HepG2 (cell line): ENCODE results near the gene RGS13.

Experiments used
- ATF7 ChIP-seq, 2 experiments: fragments of 450-650 bp in 1 of 2; sonication (generic) in 1 of 2; formaldehyde crosslinking in 1 of 2; IDR thresholded peaks; 2 replicates each; pipeline versions ENCODE4 v1.4.0 to v1.6.1; 2016 to 2020; ENCODE audit warnings: antibody characterized with exemption in 1 of 2, mild to moderate bottlenecking in 1 of 2, missing genetic modification reagents in 1 of 2
- CTCF ChIP-seq: sonication (generic); formaldehyde crosslinking; IDR thresholded peaks from 2 replicates; pipeline ENCODE4 v1.5.0; 2020; ENCODE audit warnings: mild to moderate bottlenecking, missing genetic modification reagents, moderate library complexity
- GABPB1 ChIP-seq: IDR thresholded peaks from 2 replicates; pipeline ENCODE4 v1.6.1; 2016; ENCODE audit warnings: mild to moderate bottlenecking, missing genetic modification reagents, moderate library complexity, missing compliant biosample characterization
- MED1 ChIP-seq: sonication (generic); formaldehyde crosslinking; IDR thresholded peaks from 2 replicates; pipeline ENCODE4 v1.4.0; 2020; ENCODE audit warnings: missing genetic modification reagents
- ZNF431 ChIP-seq: sonication (generic); formaldehyde crosslinking; IDR thresholded peaks from 2 replicates; pipeline ENCODE4 v1.9.0; 2022; ENCODE audit warnings: missing genetic modification reagents, low read depth, mild to moderate bottlenecking, borderline replicate concordance
- TF ChIP-seq, protein P1 (sequence below): sonication (generic); formaldehyde crosslinking; IDR thresholded peaks from 2 replicates; pipeline ENCODE4 v1.4.0; 2020; ENCODE audit warnings: missing genetic modification reagents, borderline replicate concordance

GRCh38 chr1:192668409-192668983 lies 32.5 kb downstream of the RGS13 start:
- TF ChIP-seq CTCF (CRISPR knock-in tag) (peak; percentile 45; the same call in 1 of the 2 replicates), ZNF431 (CRISPR knock-in tag) (no peak), GABPB1 (no peak), ATF7 (IDR thresholded peaks at IDR 0.05) (no peak), ATF7 (CRISPR knock-in tag; IDR thresholded peaks at IDR 0.05) (no peak), MED1 (CRISPR knock-in tag) (no peak; the same call in 1 of the 2 replicates)
- TF ChIP-seq, protein P1, sequence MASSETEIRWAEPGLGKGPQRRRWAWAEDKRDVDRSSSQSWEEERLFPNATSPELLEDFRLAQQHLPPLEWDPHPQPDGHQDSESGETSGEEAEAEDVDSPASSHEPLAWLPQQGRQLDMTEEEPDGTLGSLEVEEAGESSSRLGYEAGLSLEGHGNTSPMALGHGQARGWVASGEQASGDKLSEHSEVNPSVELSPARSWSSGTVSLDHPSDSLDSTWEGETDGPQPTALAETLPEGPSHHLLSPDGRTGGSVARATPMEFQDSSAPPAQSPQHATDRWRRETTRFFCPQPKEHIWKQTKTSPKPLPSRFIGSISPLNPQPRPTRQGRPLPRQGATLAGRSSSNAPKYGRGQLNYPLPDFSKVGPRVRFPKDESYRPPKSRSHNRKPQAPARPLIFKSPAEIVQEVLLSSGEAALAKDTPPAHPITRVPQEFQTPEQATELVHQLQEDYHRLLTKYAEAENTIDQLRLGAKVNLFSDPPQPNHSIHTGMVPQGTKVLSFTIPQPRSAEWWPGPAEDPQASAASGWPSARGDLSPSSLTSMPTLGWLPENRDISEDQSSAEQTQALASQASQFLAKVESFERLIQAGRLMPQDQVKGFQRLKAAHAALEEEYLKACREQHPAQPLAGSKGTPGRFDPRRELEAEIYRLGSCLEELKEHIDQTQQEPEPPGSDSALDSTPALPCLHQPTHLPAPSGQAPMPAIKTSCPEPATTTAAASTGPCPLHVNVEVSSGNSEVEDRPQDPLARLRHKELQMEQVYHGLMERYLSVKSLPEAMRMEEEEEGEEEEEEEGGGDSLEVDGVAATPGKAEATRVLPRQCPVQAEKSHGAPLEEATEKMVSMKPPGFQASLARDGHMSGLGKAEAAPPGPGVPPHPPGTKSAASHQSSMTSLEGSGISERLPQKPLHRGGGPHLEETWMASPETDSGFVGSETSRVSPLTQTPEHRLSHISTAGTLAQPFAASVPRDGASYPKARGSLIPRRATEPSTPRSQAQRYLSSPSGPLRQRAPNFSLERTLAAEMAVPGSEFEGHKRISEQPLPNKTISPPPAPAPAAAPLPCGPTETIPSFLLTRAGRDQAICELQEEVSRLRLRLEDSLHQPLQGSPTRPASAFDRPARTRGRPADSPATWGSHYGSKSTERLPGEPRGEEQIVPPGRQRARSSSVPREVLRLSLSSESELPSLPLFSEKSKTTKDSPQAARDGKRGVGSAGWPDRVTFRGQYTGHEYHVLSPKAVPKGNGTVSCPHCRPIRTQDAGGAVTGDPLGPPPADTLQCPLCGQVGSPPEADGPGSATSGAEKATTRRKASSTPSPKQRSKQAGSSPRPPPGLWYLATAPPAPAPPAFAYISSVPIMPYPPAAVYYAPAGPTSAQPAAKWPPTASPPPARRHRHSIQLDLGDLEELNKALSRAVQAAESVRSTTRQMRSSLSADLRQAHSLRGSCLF (CRISPR knock-in tag): no peak
